Measurements from ENCODE around the gene QDPR. TPM values are rescaled to one million over a fixed set of nuclear protein-coding genes. Genes with fewer than 3 reads are reported as not detected.

Gene QDPR
- total and polyA plus RNA-seq, 8 donors, result 0.45 to 90.4 (median 19.9) TPM

GRCh38 chr4:17559709-17560048 lies 47.8 kb upstream of the QDPR start:
- TF ChIP-seq POLR2AphosphoS5 (IDR thresholded peaks at IDR 0.05), result no peak
- TF ChIP-seq EP300 (IDR thresholded peaks at IDR 0.05), result no peak
- TF ChIP-seq POLR2A (IDR thresholded peaks at IDR 0.05), result no peak
- TF ChIP-seq CTCF (IDR thresholded peaks at IDR 0.05), result no peak
- WGBS, 5 donors, result 93 to 97% (median 95%) methylated on average over 3 of the region's 3 CpGs
- DNase-seq, result no peak
- H3K27ac ChIP-seq, result no peak overlapping the region
- no peak overlapping the region for H3K4me3 ChIP-seq
- no peaks in the 10 kb centered on the region for H3K4me1 ChIP-seq
- intact Hi-C loops (cut with DNase I; ENCODE audit: low total_unique reads), result no loop called here
- H3K27me3 ChIP-seq, result peaks cover 0 to 13% (median 0%) of the 10 kb centered on the region in 3 donors
- H3K9me3 ChIP-seq, result no peaks in the 10 kb centered on the region
- no peaks in the 10 kb centered on the region for H3K36me3 ChIP-seq

DNA sequence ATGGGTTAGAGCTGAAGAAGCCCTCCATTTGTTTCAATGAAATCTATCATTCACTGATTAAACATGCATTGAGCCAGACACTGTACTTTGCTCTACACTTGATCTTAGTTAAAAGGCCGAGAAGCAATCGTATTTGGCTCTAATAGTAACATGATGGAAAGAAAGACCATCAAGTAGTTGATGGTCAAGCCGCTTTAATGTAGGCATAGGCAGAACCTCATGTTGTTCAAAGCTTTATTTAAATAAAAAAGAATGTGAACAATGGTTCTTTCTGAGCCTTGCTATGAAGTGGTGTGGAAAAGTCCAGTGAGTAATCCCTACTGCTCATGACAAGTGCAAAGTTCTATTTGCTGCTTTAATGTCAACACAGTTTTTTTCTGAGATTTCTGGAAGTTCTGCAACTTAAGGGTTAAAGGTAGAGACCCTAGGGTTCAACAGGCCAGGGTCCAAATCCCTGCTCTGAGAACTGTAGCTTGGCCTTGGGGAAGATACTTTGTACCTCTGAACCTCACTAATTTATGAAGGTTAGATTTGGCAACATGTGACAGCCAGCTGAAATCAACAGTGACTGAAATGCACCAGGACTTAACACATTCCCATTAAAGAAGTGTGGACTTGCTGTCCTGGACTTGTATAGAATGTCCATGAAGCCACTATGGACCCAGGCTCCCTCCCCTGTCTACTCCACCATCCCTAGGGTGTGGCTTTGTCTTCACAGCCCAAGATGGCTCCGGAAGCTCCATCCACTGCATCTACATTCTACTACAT lies 47.2 kb upstream of the QDPR start:
- Histone ChIP-seq H3K4me3 (no peak overlapping the region), H3K27ac (no peak overlapping the region), H3K4me1 (no peaks in the 10 kb centered on the region), H3K27me3 (peaks cover 0 to 18% (median 0%) of the 10 kb centered on the region in 3 donors), H3K9me3 (no peaks in the 10 kb centered on the region), H3K36me3 (no peaks in the 10 kb centered on the region)
- TF ChIP-seq EP300 (IDR thresholded peaks at IDR 0.05) (no peak), POLR2A (IDR thresholded peaks at IDR 0.05) (no peak), POLR2AphosphoS5 (IDR thresholded peaks at IDR 0.05) (no peak), CTCF (IDR thresholded peaks at IDR 0.05) (no peak)
- 75 to 88% (median 78%) methylated on average over 4 of the region's 4 CpGs for whole genome bisulfite sequencing, 5 donors
- intact Hi-C loops (cut with DNase I; ENCODE audit: low total_unique reads), result no loop called here
- no peak for DNase-seq

- Histone ChIP-seq H3K4me3 (no peak overlapping the region), H3K27ac (no peak overlapping the region), H3K27me3 (peaks cover 0 to 21% (median 0%) of the 10 kb centered on the region in 3 donors), H3K36me3 (no peaks in the 10 kb centered on the region), H3K9me3 (no peaks in the 10 kb centered on the region), H3K4me1 (no peaks in the 10 kb centered on the region)
- intact Hi-C loops (cut with DNase I; ENCODE audit: low total_unique reads), result no loop called here
- no peak for DNase-seq
- TF ChIP-seq POLR2AphosphoS5 (IDR thresholded peaks at IDR 0.05) (no peak), CTCF (IDR thresholded peaks at IDR 0.05) (no peak), POLR2A (IDR thresholded peaks at IDR 0.05) (no peak), EP300 (IDR thresholded peaks at IDR 0.05) (no peak)
- 37 to 55% (median 39%) methylated on average over 5 of the region's 5 CpGs for WGBS, 5 donors
Observed at GRCh38 chr4:17557880-17558279, 46.0 kb upstream of the QDPR start.

DNA sequence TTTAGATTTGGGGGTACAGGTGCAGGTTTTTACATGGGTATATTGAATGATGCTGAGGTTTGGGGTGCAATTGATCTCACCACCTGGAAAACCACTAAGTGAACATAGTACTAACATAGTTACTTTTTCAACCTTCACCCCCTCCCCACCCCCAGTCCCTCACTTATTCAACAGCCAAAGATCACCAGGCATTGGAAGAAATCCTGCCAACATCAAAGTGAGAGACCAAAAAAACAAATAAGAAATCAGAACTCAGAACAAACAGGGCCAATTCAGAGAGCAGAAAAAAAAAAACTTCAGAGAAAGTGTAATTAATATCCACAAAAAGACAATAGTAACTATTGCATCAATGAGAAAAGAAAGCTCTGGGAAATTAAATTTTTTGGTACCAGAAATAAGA lies 44.6 kb upstream of the QDPR start:
- Histone ChIP-seq H3K9me3 (no peaks in the 10 kb centered on the region), H3K4me1 (no peaks in the 10 kb centered on the region), H3K4me3 (no peak overlapping the region), H3K27ac (no peak overlapping the region), H3K36me3 (no peaks in the 10 kb centered on the region), H3K27me3 (peaks cover 0 to 26% (median 0%) of the 10 kb centered on the region in 3 donors)
- TF ChIP-seq POLR2A (IDR thresholded peaks at IDR 0.05) (no peak), EP300 (IDR thresholded peaks at IDR 0.05) (no peak), CTCF (IDR thresholded peaks at IDR 0.05) (no peak), POLR2AphosphoS5 (IDR thresholded peaks at IDR 0.05) (no peak)
- DNase-seq, result no peak
- intact Hi-C loops (cut with DNase I; ENCODE audit: low total_unique reads), result no loop called here

Measured in stomach (tissue), 9 donors.